ENCODE data around the gene FRAS1.
A peak's percentile ranks its signal among the peaks of the same experiment; 100 is the strongest.
"Not testable (repeated sequence)": the region's sequence is repeated elsewhere in the genome, so short reads cannot be mapped to it uniquely, and the experiment has no call there.

FRAS1 gene

DNA sequence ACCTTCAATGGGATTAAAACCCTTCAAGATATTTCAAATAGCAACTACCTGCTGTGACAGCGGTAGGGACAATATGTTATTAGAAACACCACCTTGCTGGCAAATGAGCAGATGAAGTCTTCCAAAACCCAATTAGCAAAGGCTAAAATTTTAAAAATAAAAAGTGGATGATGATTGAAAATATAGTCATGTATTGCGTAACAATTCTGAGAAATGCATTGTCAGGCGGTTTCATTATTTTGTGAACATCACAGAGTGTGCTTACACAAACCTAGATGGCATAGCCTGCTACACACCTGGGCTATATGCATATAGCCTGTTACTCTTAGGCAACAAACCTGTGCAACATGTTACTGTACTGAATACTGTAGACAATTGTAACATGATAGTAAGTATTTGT lies 403.2 kb downstream of the FRAS1 start:
- DNase-seq, result no peak

DNA sequence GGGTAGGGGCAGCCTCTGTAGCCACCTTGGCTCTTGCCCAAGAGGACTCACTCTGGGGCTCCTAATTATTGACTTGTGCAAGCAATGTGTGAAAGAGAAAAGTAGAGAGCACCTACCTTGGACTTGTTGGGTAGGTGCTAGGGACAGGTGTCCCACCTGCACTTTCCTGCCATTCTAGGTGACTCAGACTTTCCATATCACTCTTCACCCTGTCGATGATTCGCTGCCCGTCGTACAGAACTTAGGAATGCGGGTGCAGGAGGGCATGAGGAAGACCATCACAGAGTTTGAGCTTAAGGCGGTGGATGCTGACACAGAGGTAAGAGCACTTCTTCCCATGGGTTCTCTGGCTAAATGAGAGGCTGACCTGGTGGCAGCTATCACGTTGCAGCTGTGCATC lies 407.1 kb downstream of the FRAS1 start:
- no peak for DNase-seq

DNA sequence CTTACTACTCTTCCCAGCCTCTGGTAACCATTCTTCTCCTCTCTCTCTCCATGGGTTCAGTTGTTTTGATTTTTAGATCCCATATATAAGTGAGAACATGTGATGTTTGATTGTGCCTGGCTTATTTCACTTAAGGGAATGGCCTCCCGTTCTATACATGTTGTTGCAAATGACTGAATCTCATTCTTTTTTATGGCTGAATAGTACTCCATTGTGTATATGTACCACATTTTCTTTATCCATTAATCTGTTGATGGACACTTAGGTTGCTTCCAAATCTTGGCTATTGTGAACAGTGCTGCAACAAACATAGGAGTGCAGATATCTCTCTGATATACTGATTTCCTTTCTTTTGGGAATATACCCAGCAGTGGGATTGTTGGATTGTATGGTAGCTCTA lies 410.1 kb downstream of the FRAS1 start:
- not testable (repeated sequence) for DNase-seq

DNA sequence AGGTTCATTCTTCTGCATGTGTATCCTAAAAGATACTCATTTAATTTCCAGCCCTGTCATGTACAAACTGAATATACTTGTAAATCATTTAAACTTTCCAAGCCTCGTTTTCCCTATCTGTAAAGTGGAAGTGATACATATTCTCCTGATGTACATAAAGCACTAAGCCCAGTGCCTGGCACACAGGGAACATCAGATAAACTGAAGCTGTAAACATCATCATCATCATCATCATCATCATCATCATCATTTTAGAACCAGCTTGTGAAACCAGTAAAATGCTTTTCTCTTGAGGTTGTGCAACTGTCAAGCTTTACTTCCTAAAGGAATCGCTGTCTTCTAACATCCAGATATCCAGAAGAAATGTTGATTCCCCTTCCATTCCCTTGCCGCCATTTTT lies 411.1 kb downstream of the FRAS1 start:
- DNase-seq, result no peak

DNA sequence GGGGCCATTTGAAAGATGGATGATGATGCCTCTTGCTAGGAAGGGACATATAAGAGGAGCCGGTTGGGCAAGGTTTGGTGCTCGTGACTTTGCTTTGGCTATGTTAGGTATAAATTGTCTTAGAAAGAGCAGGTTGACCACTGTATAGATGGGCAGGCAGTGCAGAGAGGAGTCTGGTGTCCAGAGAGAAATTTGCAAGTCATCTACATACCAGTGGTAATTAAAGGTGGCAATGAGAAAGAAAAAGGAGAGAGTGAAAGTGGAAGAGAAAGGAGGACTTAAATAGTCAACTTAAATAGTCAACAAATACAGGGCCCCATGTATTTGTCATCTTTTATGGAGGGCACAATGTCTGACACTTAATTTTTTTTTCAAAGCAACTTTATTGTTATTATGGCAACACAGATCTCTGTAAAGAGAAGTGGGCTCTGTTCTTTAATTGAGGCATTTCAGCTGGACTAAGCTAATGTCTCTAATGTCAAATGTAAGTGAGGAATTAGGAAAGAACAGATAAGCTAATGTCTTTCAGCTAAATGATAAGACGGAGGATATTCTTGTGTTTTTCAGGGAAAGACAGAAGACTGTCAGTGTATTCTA lies 419.1 kb downstream of the FRAS1 start:
- no peak for DNase-seq

DNA sequence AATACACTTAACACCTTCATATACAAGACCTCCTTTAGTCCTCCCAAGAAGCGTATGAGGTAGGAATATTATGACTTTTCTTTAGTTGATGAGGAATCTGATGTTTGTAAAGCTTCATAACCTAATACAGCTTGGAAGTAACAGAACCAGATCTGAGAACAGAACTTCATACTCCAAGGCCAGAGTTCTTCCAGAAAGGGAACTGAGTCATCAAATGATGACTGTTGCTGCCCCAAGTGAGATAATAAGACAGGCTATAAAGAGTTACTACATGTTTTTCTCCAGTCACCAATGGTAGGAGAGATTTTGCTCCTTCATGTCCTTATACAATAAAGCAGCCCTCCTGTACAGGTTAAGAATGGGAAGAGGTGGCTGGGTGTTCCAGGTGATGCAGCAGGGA lies 420.2 kb downstream of the FRAS1 start:
- no peak for DNase-seq

DNA sequence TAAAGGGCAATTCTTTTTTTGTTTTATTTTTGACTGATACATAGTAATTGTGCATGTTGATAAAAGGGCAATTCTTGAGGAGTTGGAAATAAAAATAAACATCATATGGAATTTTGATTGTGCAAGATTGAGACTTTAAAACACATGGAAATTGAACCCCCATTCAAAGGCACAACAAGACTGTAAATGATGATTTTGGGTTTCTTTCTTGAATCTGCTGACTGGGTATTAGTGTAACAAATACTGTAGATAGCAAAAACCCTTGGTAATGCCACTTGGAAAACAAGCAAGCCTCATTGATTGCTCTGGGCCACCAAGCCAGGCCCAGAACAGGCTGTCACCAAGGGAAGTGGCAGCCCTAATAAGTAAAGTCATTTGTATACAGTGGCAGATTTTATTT lies 421.4 kb downstream of the FRAS1 start:
- DNase-seq, result no peak

DNA sequence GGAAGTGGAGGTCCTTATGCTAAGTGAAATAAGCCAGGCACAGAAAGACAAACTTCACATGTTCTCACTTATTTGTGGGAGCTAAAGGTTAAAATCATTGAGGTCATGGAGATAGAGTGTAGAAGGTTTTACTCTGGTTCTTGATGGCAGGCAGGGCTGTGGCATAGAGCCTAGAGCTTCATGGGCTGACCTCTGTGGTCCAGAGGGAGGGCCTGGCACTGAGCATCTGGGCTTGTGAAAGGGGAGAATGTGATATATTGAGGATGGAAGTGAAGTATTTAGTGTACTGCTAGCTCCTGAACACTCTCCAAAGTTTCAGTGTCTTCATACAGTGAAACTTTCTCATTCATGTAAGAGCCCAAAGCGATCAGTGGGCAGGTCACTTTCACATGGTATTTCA lies 423.2 kb downstream of the FRAS1 start:
- DNase-seq, result no peak

DNA sequence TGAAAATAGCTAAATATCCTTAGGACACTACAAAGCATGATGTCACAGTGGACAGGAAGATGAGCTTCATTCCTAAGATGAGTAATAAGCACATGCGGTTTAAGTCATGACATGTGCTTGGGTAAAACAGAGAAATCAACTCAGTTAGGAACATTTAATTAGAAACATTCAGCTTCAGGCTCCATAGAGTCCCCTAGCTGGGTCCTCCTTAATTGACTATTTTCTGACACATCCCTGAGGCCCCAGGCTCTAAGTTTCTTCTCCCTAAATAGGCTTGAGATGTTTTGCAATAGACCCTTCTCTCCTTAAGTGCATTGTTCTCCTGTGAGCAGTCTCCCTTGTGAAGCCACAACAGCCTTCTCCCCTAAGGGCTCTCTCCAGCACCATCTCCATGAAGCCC lies 424.1 kb downstream of the FRAS1 start:
- DNase-seq, result no peak

DNA sequence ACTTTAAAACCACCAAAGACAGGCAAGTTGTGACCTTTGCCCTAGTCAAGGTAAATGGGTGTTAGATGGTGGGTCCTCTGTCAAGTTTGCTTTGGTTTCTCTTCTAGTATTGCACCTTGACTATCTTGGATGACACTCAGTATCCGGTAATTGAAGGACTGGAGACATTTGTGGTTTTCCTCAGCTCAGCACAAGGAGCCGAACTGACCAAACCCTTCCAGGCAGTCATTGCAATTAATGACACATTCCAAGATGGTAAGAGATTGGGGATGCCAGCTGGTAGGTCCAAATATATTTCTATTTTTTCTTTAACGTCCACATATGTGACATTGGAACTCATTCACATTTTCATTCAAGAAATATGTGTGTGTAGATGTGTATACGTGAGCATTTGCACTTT lies 425.2 kb downstream of the FRAS1 start:
- DNase-seq, result no peak

DNA sequence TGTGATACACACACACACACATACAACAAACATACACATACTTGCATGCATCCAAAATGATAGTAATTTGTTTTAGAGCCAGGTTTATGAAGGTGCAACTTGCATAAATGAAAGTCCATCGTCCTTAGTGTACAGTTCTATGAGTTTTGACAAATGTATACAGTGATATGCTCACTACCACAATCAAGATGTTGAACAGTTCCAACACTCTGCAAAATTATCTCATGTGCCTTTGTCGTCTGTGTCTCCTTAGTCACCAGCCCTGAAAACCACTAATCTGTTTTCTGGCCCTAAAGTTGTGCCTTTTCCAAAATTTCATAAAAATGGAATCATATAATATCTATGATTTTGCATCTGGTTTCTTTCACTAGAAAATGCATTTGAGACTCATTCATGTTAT lies 426.7 kb downstream of the FRAS1 start:
- DNase-seq, result no peak

DNA sequence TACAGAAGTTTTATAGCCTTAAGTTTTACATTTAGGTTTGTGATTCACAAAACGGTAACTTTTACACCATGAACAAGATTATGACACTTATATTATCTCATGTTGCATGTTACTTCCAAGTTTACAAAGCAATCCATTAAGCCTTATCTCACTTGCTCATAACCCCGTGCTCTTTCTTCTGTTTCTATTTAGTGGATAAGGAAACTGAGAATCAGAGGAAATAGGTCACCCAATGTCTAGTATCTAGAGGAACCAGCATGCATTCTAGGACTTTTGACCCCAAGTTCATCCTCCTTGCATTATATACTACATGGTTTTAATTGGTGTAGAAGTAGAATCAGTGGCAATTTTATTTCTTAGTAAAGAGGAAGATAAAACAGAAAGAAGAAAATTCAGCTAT lies 427.5 kb downstream of the FRAS1 start:
- DNase-seq, result no peak

DNA sequence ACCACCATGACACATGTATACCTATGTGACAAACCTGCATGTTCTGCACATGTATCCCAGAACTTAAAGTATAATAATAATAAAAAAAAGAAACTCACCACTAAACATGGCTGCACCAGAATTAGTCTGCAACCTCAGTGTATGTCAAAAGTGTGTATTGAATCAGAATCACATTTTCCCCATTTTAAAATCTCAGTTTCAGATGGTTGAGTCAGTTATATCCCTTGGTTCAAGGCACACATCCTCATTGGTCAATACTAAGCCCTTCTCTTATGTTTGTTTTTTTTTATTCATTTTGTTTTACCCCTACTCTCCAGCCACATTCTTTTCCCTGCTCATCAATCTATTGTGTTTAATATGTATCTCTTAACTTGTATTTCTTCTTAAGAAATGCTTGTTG lies 436.6 kb downstream of the FRAS1 start:
- no peak for DNase-seq

DNA sequence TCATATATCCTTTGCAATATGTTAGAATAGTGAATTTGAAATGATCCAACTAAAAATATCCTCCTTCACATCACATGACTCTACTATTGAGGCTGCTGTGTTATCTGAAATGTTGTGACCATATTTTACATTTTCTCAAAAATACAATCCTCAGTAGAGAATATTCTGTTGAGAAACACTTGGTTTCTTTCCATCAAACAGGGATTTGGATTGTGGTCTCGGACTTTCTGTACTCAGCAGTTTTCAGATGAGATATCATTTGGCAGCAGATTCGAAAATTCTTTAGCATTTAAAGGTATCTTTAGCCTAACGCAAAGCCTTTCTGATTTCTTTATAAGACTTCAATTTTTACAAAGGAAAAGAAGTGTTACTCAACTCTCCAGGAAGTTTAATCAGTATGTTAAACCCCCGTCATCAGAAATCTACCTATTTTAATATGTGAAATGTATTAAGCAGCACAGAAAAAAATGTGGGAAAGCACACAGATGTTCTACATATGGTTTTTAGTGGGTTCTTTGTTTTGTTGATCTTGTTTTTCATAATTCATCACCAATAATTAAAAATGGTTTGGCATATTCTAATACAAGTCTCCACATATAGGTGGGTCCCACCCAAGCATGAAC lies 439.0 kb downstream of the FRAS1 start:
- no peak for DNase-seq

DNA sequence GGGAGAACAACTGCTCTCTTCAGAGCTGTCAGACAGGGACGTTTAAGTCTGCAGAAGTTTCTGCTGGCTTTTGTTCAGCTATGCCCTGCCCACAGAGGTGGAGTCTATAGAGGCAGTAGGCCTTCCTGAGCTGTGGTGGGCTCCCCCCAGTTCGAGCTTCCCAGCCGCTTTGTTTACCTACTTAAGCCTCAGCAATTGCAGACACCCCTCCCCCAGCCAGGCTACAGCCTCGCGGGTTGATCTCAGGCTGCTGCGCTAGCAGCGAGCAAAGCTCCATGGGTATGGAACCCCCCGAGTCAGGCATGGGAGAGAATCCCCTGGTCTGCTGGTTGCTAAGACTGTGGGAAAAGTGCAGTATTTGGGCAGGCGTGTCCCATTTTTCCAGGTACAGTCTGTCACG lies 449.1 kb downstream of the FRAS1 start:
- not testable (repeated sequence) for DNase-seq

DNA sequence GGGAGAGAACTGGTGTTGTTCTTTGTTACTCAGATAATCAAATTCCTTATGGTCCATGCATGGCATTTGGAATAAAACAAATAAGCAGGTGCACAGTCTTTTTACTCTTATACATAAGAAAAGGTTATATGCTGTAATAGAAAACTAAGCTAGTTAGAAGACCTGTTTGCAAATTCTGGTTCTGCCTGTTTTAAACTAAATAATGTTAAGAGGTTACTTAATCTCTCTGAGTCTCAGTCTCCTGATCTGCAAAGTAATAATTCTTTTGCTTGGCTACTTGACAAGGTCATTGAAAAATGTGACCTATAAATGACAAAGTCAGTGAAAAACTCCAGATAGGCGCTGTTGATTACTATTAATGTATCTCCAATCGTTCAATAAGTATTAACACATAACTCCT lies 451.9 kb downstream of the FRAS1 start:
- DNase-seq, result no peak

DNA sequence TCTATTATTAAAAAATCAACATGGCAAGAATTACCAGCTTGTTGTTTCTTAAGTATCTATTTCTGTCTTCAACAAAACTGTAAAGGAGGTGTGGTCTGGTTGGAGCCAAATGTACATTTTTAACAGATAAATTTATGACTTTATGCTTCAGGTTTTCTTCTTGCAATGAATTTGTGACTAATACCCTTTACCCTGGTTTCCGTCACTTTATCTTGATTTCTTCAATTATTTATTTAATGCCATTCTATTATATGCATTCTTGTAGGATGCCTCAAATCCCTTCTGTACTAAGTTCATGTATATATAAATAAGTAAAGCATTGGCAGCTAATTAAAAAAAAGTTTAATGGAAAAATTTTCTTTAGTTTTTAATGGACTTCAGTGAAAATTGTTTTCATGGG lies 453.0 kb downstream of the FRAS1 start:
- no peak for DNase-seq

DNA sequence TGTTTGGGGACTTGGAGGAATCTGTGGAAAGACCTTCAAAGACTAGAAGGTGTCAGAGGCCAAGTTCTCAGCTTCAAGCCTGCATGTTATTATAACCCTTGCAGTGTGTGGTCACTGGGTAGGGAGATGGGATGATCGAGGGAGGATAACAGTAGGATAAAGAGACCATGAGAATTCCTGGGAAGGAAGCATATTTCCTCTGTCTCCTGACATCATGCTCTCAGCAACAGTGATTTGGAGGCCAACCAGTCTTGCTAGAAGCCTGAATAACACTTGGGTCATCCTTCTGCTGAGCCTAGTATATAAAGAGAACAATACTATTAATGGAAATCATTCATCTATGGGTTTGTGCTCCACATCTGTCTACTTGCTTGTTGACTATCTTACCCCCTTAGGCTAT lies 453.6 kb downstream of the FRAS1 start:
- DNase-seq, result no peak

DNA sequence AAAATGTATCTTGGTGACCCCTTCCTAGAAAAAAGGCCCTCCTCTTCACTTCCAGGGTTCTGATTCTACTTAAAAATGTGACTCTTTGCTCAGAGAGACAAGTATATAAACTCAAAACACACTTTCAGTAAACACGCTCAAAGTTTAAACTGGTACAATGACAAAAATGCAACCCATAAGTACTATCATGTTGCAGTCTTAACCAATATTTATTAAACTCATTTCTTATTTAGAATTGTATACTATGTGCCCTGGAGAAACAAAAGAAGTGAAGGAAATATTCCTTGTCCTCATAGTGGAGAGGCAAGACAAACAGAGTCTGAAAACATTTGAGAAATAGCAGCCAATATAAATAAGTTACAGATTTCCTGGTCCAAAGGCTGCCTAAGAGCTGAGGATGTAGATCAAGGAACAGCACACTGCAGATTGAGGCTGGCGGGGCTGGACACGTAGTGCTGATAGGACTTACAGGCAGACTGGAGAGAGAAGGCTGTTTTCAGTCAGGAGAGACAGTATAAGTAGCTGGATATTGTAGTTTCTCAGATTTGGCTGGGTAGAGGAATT lies 455.3 kb downstream of the FRAS1 start:
- DNase-seq, result no peak

DNA sequence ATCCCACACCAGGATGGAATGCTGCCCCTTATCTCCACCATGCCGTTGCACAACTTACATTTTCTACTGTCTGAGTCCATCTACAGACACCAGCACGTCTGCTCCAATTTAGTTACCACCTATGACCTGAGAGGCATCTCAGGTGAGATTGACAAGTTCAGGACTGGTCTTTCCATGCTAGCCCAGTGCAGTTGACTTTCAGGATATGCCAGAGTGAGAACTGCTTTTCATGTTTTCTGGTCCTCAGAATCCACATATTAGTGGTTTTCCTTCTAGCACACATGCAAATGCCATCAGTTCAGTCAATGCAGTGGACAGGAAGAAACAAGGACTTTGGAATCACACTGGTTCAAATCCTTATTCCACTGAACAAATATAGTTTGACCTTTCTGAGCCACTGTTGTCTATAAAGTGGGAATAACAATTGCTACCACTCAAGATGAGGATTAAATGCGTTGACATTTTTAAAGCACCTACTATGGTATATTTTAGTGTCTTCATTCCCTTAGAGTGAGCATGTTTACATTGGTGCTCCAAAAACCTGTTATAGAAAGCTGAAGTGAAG lies 456.4 kb downstream of the FRAS1 start:
- DNase-seq, result no peak

DNA sequence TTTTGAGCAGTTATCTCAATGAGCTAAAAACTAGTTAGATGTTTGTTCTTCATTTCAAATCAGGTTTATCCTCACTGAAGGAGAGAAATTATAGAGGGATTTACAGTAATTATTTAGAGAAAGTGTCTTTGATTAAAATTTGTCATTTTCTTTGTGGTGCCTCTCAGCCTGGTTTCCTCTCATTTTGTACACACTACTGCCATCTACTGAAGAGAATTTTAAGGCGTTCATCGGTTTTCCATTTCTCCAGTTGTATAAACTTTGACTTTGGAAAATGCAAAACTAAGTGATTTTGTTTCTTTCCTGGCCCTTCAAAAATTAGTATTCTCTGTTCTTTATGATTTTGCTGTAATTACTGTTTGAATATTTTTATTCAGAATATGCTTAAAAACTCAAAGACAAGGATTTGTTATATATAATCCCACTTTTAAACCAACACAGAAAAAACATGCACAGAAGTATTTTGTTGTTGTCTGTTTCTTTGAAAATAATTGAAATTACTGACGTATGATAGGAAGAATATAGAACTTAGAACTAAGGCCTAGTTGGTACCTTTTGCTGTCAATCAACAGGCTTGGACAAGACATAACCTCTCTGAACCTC lies 460.0 kb downstream of the FRAS1 start:
- peak; percentile 17 for DNase-seq

DNA sequence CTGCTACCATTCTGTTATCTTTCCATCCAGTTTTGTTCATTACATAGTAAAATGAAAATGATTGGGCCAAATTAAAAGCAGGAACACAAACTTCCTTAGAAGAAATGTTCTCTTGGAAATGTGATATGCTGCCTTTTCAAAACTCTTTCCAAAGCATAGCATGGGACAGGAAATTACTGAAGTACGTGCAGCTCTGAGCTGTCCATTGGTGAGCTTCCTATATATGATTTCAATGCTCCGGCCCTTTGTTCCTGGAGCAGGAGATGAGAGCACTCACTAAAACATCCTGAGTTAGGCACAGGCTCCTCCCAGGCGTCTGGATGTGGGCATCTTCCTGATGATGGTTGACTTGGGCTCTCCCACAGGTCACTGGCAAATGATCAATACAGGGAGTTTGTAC lies 461.4 kb downstream of the FRAS1 start:
- no peak for DNase-seq

DNA sequence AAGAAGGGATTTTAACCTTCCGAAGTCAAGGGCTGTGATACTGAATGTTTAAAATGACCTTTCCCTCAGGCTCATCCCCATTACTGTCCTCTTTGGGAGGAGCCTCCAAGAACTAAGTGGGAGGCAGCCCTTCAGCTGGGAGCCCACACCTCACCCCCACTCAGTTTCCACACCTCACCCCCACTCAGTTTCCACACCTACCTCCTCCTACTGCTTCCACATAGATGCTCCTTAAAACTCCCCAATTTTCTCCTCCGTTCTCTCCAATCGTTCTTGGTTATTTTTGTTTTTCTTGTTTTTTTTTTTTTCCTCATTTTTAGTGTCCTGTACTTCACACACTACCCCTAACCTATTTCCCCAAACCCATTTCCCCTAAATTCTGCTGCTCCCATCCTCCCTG lies 462.8 kb downstream of the FRAS1 start:
- DNase-seq, result no peak

DNA sequence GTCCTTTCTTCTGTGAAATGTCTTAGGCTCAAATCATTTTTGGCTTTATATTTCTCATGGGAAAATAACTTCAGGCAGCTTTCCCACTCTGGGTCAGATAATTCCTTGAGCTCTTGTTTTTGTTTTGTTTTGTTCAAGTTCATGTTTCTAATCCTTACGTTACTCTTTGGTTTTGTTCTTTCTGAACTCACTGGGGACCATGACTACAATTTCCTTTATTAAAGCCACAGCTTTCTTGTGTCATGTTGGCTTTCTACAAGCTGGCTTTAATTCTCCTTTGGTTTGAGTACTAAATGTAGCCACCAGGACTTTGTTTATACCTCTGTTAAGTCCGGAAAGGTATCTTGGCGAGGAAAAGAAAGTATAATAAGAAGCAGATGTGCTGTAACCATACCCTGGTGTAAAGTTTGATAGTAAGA lies 463.7 kb downstream of the FRAS1 start:
- DNase-seq, result no peak

Data from NCI-H146 (cell line).